NCI-H1694 treated with DMSO at 0.1 percent for 48 hours (cell line): ENCODE measurements around the gene SOHLH1.

Experiments
- DNase-seq: peaks from one replicate; lab custom pipeline; 2025; lab: John Stamatoyannopoulos, UW

Gene SOHLH1

GRCh38 chr9:135729480-135729879 is 30.2 kb upstream of the SOHLH1 start:
- DNase-seq, result no peak

- no peak for DNase-seq
Observed at GRCh38 chr9:135728436-135729110, 29.3 kb upstream of the SOHLH1 start.

DNA sequence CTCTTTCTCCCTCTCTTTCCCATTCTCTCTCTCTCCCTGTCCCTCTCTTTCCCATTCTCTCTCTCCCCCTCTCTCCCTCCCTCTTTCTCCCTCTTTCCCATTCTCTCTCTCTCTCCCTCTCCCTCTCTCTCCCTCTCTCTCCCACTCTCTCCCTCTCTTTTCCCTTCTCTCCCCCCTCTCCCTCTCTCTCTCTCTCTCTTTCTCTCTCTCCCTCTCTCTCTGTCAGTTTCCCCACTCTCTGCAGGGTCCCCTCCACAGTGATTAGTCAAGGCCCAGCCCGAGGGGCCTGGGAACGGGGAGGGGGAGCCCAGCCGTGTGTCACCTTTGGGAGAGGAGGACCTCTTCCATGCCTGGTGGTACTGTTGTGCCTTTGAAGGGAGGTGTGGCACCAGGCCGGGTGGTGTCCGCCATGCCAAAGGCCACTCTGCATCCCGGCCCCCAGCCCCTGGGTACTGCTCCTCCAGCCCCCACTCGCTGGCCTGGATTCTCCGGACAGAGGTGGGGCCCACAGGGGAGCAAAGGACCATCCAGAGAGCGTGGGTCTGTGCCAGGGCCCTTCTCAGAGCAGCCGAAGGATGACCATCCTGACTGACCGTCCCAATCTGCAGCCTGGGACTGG is 28.1 kb upstream of the SOHLH1 start:
- no peak for DNase-seq

- DNase-seq, result no peak
Observed at GRCh38 chr9:135726138-135726853, 27.0 kb upstream of the SOHLH1 start.

DNA sequence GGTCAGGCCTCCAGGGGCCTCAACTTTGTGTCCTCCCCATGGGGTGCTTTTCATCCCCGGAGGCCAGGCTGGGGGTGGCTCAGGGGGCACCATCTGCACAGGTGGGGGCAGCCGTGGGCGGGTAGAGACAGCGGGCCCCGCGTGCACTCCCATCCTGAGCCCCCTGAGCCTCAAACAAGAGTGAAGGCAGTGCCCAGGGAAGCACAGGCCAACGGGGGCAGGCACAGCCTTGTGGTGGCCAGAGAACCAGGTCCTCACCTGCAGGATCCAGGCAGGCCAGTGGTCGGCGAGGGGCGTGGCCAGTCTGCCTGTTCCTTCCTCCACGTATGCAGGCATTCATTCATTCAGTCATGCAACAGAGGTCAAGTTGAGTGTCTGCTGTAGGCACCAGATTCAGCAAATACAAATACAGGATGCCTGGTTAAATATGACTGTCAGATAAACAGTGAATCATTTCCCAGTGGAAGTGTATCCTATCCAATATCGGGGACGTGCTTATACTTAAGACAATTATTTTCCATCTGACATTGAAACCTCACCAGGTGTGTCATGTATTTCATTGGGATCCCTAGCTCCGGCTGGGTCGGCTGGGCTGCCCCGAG is 25.0 kb upstream of the SOHLH1 start:
- no peak for DNase-seq

GRCh38 chr9:135722365-135722764 is 23.1 kb upstream of the SOHLH1 start:
- no peak for DNase-seq

DNA sequence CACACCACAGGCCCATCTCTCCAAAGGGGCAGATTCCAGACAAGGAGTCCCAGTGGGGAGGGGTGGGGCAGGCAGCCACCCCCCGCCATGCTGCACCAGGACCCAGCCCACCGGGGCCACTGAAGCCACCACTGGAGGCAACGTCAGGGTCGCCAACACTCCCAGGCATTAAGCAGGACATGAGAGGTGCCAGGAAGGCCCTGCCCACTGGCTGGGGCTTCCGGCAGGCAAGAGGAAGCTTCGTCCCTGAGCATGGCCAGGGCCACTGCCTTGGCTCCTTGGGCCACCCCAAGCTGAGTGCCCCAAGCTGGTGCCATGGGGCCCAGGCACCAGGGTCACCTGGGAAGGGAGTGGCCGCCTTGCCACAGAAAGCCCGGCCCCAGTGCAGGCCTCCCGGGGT is 20.2 kb upstream of the SOHLH1 start:
- DNase-seq, result no peak

DNA sequence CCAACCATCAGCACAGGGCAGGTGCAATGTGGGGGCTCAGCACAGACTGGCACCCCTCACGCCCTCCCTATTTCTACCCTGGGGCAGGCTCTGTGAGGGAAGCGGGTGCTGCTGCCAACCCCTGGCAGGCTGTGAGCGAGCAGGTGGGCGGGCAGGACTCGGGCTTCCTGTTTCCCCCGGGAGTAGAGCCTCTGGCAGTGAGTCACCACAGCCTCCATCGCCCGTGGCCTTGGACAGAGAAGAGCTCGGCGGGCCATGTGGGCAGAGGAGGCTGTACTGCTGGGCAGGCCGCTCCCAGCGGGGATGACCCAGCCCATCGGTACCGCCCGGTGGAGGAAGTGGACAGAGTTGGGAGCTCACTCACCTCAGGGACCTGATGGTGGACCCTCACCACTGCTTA is 19.3 kb upstream of the SOHLH1 start:
- DNase-seq, result peak; percentile 9

DNA sequence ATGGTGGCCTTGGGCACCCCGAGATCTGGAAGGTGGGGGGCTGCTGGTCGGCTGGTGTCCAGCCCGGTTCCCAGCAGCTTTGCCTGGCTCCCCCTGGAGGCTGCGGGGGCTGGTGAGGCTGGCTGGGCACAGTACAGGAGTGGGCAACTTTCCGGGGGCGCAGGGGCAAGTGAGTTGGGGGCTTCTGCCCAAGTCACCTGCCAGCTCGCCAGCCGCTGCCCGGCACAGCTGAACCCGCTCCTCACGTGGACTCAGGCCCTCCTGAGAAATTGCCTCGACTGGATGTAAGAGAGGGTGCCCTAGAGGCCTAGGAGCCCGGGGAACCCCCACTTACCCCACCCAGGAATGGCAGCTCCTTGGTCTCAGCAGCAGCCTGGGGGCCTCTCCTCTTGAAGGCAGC is 18.1 kb upstream of the SOHLH1 start:
- DNase-seq, result no peak

GRCh38 chr9:135716045-135716444 is 16.8 kb upstream of the SOHLH1 start:
- no peak for DNase-seq

- DNase-seq, result no peak
Observed at GRCh38 chr9:135715056-135715595, 15.8 kb upstream of the SOHLH1 start.

DNA sequence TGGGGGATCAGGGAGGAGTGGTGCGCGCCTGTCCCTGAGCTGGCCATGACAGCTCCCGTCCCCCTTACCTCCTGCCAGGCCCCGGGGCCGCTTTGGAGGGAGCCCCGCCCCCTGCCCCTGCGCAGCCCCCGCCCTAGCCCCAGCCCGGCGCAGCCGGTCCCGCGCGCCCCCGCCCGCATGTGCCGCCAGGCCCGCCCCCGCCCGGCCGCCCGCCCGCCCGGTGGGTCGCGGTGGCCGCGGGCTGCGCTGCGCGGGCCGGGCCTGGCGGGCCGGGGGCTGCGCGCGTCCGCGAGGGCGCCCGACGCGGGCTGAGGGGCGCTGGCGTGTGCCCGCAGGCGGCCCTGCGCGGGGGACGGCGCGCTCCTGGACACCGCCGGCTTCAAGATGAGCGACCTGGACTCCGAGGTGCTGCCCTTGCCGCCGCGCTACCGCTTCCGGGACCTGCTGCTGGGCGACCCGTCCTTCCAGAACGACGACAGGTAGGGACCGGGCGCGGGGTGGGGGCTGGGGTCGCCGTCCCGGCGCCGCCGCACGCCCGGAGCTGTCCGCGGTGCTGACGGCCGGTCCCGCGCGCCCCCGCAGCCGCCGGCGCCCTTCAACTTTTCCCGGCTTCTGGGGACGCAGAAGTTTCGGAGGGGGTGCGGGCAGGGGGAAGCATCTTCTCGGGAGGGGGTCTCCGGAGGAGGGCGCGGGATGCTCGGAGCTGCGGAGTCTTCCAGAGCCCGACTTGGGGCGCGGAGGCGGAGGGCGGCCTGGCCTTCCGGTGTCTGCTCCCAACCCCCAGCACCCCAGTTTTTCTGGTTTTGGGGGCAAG is 15.2 kb upstream of the SOHLH1 start:
- no peak for DNase-seq

DNA sequence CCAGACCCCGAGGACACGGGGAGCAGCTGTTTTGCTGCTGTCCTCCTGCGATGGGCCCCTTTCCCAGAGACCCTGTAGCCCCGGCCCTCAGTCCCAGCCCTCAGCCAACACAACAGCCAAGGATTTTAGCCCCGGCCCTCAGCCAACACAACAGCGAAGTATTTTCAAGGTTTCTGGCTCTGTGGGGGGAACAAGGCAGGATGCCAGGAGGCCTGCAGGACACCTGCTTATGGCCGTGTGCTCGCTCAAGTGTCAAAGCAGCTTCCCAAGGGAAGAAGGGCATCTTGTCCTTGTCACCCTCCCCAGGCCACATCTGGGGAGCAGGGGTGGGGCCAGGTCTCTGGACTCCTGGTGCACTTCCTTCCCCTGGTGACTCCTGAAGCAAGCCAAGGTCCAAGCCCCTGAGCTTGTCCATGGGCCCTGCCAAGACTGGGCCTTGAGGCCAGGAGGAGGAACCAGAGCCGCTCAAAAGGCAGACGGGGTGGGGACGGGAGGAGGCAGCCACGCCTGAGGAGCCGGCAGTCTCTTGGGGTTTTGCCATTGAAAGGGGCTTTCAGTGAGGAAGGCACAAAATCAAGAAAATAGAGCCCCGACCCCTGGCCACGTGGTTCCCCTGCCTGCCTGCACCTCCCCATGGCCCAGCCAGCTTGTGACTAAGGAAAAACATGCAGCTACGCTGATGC is 13.5 kb upstream of the SOHLH1 start:
- no peak for DNase-seq

DNA sequence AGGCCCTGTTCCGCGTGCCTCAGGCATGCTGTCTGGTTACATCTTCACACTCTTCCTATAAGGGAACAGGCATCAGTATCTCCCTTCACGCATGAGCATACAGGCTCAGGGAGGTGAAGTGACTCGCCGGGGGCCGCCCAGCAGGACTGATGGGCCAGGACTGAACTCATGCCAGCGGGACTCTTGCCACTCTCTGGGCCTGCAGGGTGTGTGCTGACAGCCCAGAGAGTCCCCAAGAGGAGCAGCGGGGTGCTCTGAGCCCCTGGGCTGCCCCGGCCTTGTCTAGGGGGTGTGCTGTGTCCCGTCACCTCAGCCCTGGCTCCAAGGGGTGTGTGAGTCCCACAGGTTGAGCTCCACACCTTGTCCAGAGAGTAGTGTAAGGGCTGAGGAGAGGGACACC is 12.6 kb upstream of the SOHLH1 start:
- DNase-seq, result no peak

GRCh38 chr9:135711391-135711790 is 12.1 kb upstream of the SOHLH1 start:
- no peak for DNase-seq

- no peak for DNase-seq
Observed at GRCh38 chr9:135708164-135708563, 8.9 kb upstream of the SOHLH1 start.

- no peak for DNase-seq
Observed at GRCh38 chr9:135707252-135708138, 8.2 kb upstream of the SOHLH1 start.

- no peak for DNase-seq
Observed at GRCh38 chr9:135706288-135706687, 7.0 kb upstream of the SOHLH1 start.

GRCh38 chr9:135705376-135705775 is 6.1 kb upstream of the SOHLH1 start:
- no peak for DNase-seq

DNA sequence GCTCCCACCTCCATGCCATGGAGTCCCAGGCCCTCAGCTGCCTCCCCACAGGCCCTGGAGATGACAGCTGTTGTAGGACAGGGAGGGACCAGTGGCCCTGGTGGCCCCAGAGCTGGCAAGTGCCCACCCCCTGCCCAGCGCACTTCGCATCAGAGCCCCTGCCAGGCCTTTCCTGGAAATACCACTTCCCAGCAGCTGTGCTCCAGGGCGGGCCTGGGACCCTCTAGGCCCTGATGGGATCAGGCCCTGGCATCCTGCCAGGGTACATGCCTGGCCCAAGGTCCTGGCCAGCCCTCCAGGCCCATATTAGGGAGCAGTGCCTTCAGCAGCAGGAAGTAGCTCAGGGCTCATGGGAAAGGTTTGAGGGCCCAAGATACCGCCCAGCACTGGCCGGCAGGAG is 5.2 kb upstream of the SOHLH1 start:
- DNase-seq, result no peak
